ENCODE data around the gene LAMA2. TPM values are rescaled to one million over a fixed set of nuclear protein-coding genes. Genes with fewer than 3 reads are reported as not detected.
A peak's percentile ranks its signal among the peaks of the same experiment; 100 is the strongest.

Gene LAMA2
- total and polyA plus RNA-seq, 2 donors (not counting 3 experiments of a cell fraction or from before 2014, with no cell fraction given): 0.51 to 0.75 TPM

DNA sequence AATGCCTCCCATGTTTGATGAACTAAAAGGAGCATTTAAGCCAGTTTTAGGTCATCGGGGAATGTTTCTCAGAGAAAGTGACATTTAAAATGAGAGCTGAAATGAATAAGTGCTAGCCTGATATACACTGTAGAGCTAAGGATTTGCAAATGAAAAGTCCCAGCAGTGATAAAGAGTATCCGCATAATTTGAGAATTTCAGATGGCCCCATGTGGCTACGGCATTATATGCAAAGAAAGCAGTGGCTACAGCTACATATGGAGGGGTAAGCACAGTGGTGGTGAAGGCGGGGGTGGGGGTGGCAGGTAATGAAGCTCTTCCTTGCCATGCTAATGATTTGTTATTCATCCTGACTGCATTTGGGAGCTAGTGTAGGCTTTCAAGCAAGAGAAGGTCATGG, 455.7 kb downstream of the LAMA2 start:
- intact Hi-C loops (cut with micrococcal nuclease): no loop called here
- FAIRE-seq: no peak

GRCh38 chr6:129340983-129341382, 458.0 kb downstream of the LAMA2 start:
- ChIA-PET POLR2A (no interaction called here), CTCF (interaction anchor here (1.0 to 2.2 kb wide), 4 partner anchors 10 to 39 kb away, joined by 3 to 12 read pairs (median 4); no protein-coding TSS in a partner anchor)
- intact Hi-C loops (cut with micrococcal nuclease) (loop anchor here (1.0 to 2.0 kb wide), 3 partner anchors 10 to 150 kb away; no protein-coding TSS in a partner anchor), dilution Hi-C loops (cut with MboI; ENCODE audit: extremely low pct_ligation_motif_present, low sequenced_read_pairs) (no loop called here)
- Histone ChIP-seq H2AFZ (ENCODE audit: low read depth, low read length) (no peak overlapping the region), H3K27ac (ENCODE audit: insufficient read depth, low read depth, low read length) (peak overlapping the region; percentile 62), H3K4me3 (replicated peaks in 1 of 3; ENCODE audit: insufficient read depth in 1 of 3, low read depth in 1 of 3, low read length in 3 of 3) (no peak overlapping the region), H3K4me2 (ENCODE audit: insufficient read depth, low read length) (peak overlapping the region; percentile 31), H3K79me2 (ENCODE audit: control insufficient read depth, insufficient read depth, low read length) (no peaks in the 10 kb centered on the region), H3K9me3 (replicated peaks; ENCODE audit: control insufficient read depth, insufficient read depth, low read length) (no peaks in the 10 kb centered on the region), H3K27me3 (ENCODE audit: control insufficient read depth in 2 of 2, insufficient read depth in 2 of 2, low read length in 2 of 2) (no peaks in the 10 kb centered on the region), H4K20me1 (replicated peaks; ENCODE audit: control insufficient read depth, extremely low read depth, insufficient read depth, low read length) (no peaks in the 10 kb centered on the region), H3K4me1 (ENCODE audit: control insufficient read depth, extremely low read depth, insufficient read depth, low read length) (peaks cover 29% of the 10 kb centered on the region), H3K9ac (replicated peaks; ENCODE audit: extremely low read depth, insufficient read depth, low read length) (peak overlapping the region; percentile 27), H3K36me3 (ENCODE audit: control insufficient read depth in 2 of 2, extremely low read depth in 1 of 2, insufficient read depth in 2 of 2, low read length in 2 of 2) (no peaks in the 10 kb centered on the region), H3K9me1 (replicated peaks; ENCODE audit: control insufficient read depth, extremely low read depth, insufficient read depth, low read length) (no peaks in the 10 kb centered on the region)
- TF ChIP-seq JUN (IDR thresholded peaks at IDR 0.05; ENCODE audit: borderline replicate concordance, insufficient read depth, insufficient read length, low read depth): peak; percentile 85
- peak; percentile 17 for TF ChIP-seq FOS (IDR thresholded peaks at IDR 0.05; ENCODE audit: borderline replicate concordance, insufficient read depth, low read length)
- TF ChIP-seq, protein P1, sequence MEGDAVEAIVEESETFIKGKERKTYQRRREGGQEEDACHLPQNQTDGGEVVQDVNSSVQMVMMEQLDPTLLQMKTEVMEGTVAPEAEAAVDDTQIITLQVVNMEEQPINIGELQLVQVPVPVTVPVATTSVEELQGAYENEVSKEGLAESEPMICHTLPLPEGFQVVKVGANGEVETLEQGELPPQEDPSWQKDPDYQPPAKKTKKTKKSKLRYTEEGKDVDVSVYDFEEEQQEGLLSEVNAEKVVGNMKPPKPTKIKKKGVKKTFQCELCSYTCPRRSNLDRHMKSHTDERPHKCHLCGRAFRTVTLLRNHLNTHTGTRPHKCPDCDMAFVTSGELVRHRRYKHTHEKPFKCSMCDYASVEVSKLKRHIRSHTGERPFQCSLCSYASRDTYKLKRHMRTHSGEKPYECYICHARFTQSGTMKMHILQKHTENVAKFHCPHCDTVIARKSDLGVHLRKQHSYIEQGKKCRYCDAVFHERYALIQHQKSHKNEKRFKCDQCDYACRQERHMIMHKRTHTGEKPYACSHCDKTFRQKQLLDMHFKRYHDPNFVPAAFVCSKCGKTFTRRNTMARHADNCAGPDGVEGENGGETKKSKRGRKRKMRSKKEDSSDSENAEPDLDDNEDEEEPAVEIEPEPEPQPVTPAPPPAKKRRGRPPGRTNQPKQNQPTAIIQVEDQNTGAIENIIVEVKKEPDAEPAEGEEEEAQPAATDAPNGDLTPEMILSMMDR (IDR thresholded peaks at IDR 0.05; ENCODE audit: extremely low read depth in 1 of 2, insufficient read depth in 1 of 2, low read depth in 1 of 2, low read length in 2 of 2): no peak
- BruUV-seq (replicated peaks): no TSS peak
- peak; percentile 90 for DNase-seq (ENCODE audit: low read depth, low spot score)
- FAIRE-seq: peak; percentile 87

More for the DNA sequence above, 455.7 kb downstream of the LAMA2 start:
- H3K36me3 ChIP-seq (ENCODE audit: control insufficient read depth in 2 of 2, extremely low read depth in 1 of 2, insufficient read depth in 2 of 2, low read length in 2 of 2): no peaks in the 10 kb centered on the region
- H3K4me2 ChIP-seq (ENCODE audit: insufficient read depth, low read length): no peak overlapping the region
- no peak overlapping the region for H2AFZ ChIP-seq (ENCODE audit: low read depth, low read length)
- H3K9me1 ChIP-seq (replicated peaks; ENCODE audit: control insufficient read depth, extremely low read depth, insufficient read depth, low read length): no peaks in the 10 kb centered on the region
- no peaks in the 10 kb centered on the region for H3K27me3 ChIP-seq (ENCODE audit: control insufficient read depth in 2 of 2, insufficient read depth in 2 of 2, low read length in 2 of 2)
- no peak overlapping the region for H3K27ac ChIP-seq (ENCODE audit: insufficient read depth, low read depth, low read length)
- H3K4me3 ChIP-seq (replicated peaks in 1 of 3; ENCODE audit: insufficient read depth in 1 of 3, low read depth in 1 of 3, low read length in 3 of 3): no peak overlapping the region
- no peaks in the 10 kb centered on the region for H3K79me2 ChIP-seq (ENCODE audit: control insufficient read depth, insufficient read depth, low read length)
- H3K4me1 ChIP-seq (ENCODE audit: control insufficient read depth, extremely low read depth, insufficient read depth, low read length): peaks cover 23% of the 10 kb centered on the region
- CTCF ChIA-PET: interaction anchor here (0.7 kb wide), 1 partner anchor 32 kb away, joined by 3 read pairs; no protein-coding TSS in a partner anchor
- H3K9ac ChIP-seq (replicated peaks; ENCODE audit: extremely low read depth, insufficient read depth, low read length): no peak overlapping the region
- no peak for TF ChIP-seq EZH2 (IDR thresholded peaks at IDR 0.05; ENCODE audit: borderline replicate concordance, low read depth, low read length, severe bottlenecking)
- no TSS peak for BruUV-seq (replicated peaks)
- H4K20me1 ChIP-seq (replicated peaks; ENCODE audit: control insufficient read depth, extremely low read depth, insufficient read depth, low read length): no peaks in the 10 kb centered on the region
- no peak for DNase-seq (ENCODE audit: low read depth, low spot score)
- POLR2A ChIA-PET: no interaction called here
- dilution Hi-C loops (cut with MboI; ENCODE audit: extremely low pct_ligation_motif_present, low sequenced_read_pairs): no loop called here
- H3K9me3 ChIP-seq (replicated peaks; ENCODE audit: control insufficient read depth, insufficient read depth, low read length): no peaks in the 10 kb centered on the region

Measured in endothelial cell of umbilical vein (primary cell).